Measurements from ENCODE around the gene ZGPAT.

Gene ZGPAT

GRCh38 chr20:63742381-63743024 is 34.7 kb downstream of the ZGPAT start:
- no peak for DNase-seq (ENCODE audit: extremely low read depth in 1 of 2, low read depth in 1 of 2)

- no peak for DNase-seq (ENCODE audit: extremely low read depth in 1 of 2, low read depth in 1 of 2)
Measured at GRCh38 chr20:63743210-63743970, 35.6 kb downstream of the ZGPAT start.

- no peak for DNase-seq (ENCODE audit: extremely low read depth in 1 of 2, low read depth in 1 of 2)
Measured at GRCh38 chr20:63744158-63744557, 36.3 kb downstream of the ZGPAT start.

- no peak for DNase-seq (ENCODE audit: extremely low read depth in 1 of 2, low read depth in 1 of 2)
Measured at GRCh38 chr20:63744574-63745423, 37.0 kb downstream of the ZGPAT start.

GRCh38 chr20:63745424-63745805 is 37.6 kb downstream of the ZGPAT start:
- DNase-seq (ENCODE audit: extremely low read depth in 1 of 2, low read depth in 1 of 2) = no peak

GRCh38 chr20:63745961-63746731 is 38.3 kb downstream of the ZGPAT start:
- DNase-seq (ENCODE audit: extremely low read depth in 1 of 2, low read depth in 1 of 2) = no peak

- no peak for DNase-seq (ENCODE audit: extremely low read depth in 1 of 2, low read depth in 1 of 2)
Measured at GRCh38 chr20:63746751-63747315, 39.0 kb downstream of the ZGPAT start.

- no peak for DNase-seq (ENCODE audit: extremely low read depth in 1 of 2, low read depth in 1 of 2)
Measured at GRCh38 chr20:63747622-63748069, 39.8 kb downstream of the ZGPAT start.

GRCh38 chr20:63748070-63748933 is 40.5 kb downstream of the ZGPAT start:
- DNase-seq (ENCODE audit: extremely low read depth in 1 of 2, low read depth in 1 of 2) = no peak

GRCh38 chr20:63748934-63749270 is 41.1 kb downstream of the ZGPAT start:
- DNase-seq (ENCODE audit: extremely low read depth in 1 of 2, low read depth in 1 of 2) = no peak

- no peak for DNase-seq (ENCODE audit: extremely low read depth in 1 of 2, low read depth in 1 of 2)
Measured at GRCh38 chr20:63749597-63750508, 42.0 kb downstream of the ZGPAT start.

- peak in 1 of 2 donors; percentile 41 for DNase-seq (ENCODE audit: extremely low read depth in 1 of 2, low read depth in 1 of 2)
Measured at GRCh38 chr20:63750807-63751470, 43.1 kb downstream of the ZGPAT start.

GRCh38 chr20:63751471-63752271 is 43.8 kb downstream of the ZGPAT start:
- no peak for DNase-seq (ENCODE audit: extremely low read depth in 1 of 2, low read depth in 1 of 2)

- DNase-seq (ENCODE audit: extremely low read depth in 1 of 2, low read depth in 1 of 2) = no peak
Measured at GRCh38 chr20:63752411-63753101, 44.7 kb downstream of the ZGPAT start.

- DNase-seq (ENCODE audit: extremely low read depth in 1 of 2, low read depth in 1 of 2) = no peak
Measured at GRCh38 chr20:63753381-63753780, 45.5 kb downstream of the ZGPAT start.

- DNase-seq (ENCODE audit: extremely low read depth in 1 of 2, low read depth in 1 of 2) = no peak
Measured at GRCh38 chr20:63754008-63754407, 46.2 kb downstream of the ZGPAT start.
